ENCODE data around the gene AUTS2. TPM values are rescaled to one million over a fixed set of nuclear protein-coding genes. Genes with fewer than 3 reads are reported as not detected.

AUTS2 gene
- total and polyA plus RNA-seq, 9 of the 15 experiments (the other 6 are each of a cell fraction or from before 2014, with no cell fraction given): 0.58 TPM; not detected in 8

GRCh38 chr7:70734411-70734810 is 1136.1 kb downstream of the AUTS2 start:
- intact Hi-C loops (cut with micrococcal nuclease): no loop called here
- peaks cover 0 to 6% of the 10 kb centered on the region in 2 experiments; a peak in 1 of 5 replicates for H3K27me3 ChIP-seq (ENCODE audit: control insufficient read depth in 2 of 2, insufficient read depth in 2 of 2, low read length in 2 of 2)
- H3K9ac ChIP-seq (ENCODE audit: insufficient read depth in 1 of 2, low read depth in 2 of 2, low read length in 2 of 2): no peak overlapping the region
- H3K79me2 ChIP-seq (ENCODE audit: control insufficient read depth, insufficient read depth, low read length): no peaks in the 10 kb centered on the region
- TF ChIP-seq DEAF1 (CRISPR knock-in tag; IDR thresholded peaks at IDR 0.05) (no peak), ELK1 (CRISPR knock-in tag; IDR thresholded peaks at IDR 0.05) (no peak), SIRT6 (IDR thresholded peaks at IDR 0.05; ENCODE audit: low read depth, low read length) (no peak), HNRNPL (IDR thresholded peaks at IDR 0.05; ENCODE audit: low read depth, low read length) (no peak), ZBTB1 (CRISPR knock-in tag; IDR thresholded peaks at IDR 0.05; ENCODE audit: borderline replicate concordance, low read depth) (no peak)
- H3K9me1 ChIP-seq (ENCODE audit: control insufficient read depth, insufficient read depth, low read length): no peaks in the 10 kb centered on the region
- H3K4me3 ChIP-seq: no peak overlapping the region
- no peak for ATAC-seq
- no peaks in the 10 kb centered on the region for H3K9me3 ChIP-seq (replicated peaks; ENCODE audit: control insufficient read depth, insufficient read depth, low read depth, low read length)
- in situ Hi-C loops (cut with MboI): no loop called here
- ChIA-PET CTCF (ENCODE audit: low intra/inter-chr PET ratio) (no interaction called here), POLR2A (no interaction called here)
- no TSS peak for BruUV-seq (replicated peaks)
- DNase-seq (ENCODE audit: extremely low read depth in 1 of 4, low spot score in 3 of 4): no peak
- H3K4me2 ChIP-seq (ENCODE audit: insufficient read depth, low read length): no peak overlapping the region
- H3K27ac ChIP-seq (ENCODE audit: extremely low read depth, low read depth, low read length): no peak overlapping the region
- no peak overlapping the region for H2AFZ ChIP-seq (ENCODE audit: low read depth, low read length)
- no peaks in the 10 kb centered on the region for H3K4me1 ChIP-seq (replicated peaks in 1 of 2; ENCODE audit: control insufficient read depth in 2 of 2, insufficient read depth in 2 of 2, low read length in 2 of 2)
- no peaks in the 10 kb centered on the region for H4K20me1 ChIP-seq (replicated peaks; ENCODE audit: control insufficient read depth, insufficient read depth, low read length)
- WGBS (ENCODE audit: insufficient coverage, low coverage, missing lambda C conversion rate): 0% methylated on average over 2 of the region's 2 CpGs
- H3K36me3 ChIP-seq (ENCODE audit: control insufficient read depth, insufficient read depth, low read length): no peaks in the 10 kb centered on the region
- FAIRE-seq: no peak
